Fibroblast of lung (primary cell): ENCODE results near the gene SLC24A3. TPM values are rescaled to one million over a fixed set of nuclear protein-coding genes. Genes with fewer than 3 reads are reported as not detected.
A peak's percentile ranks its signal among the peaks of the same experiment; 100 is the strongest.

ENCODE experiments used
- DNase-seq, 2 donors: peaks; one replicate each; pipeline versions ENCODE4 v3.0.0 to v3.0.0-alpha.2; 2010; ENCODE audit warnings: low read depth in 2 of 2
- H2AFZ ChIP-seq: 2 replicates; pipeline ENCODE4 v1.5.1; 2012; ENCODE audit warnings: low read length, control low read depth, inconsistent platforms
- H3K27ac ChIP-seq: 2 replicates; pipeline ENCODE4 v1.5.1; 2011; ENCODE audit warnings: low read length, control low read depth; ENCODE audit not compliant: insufficient read depth
- H3K27me3 ChIP-seq: 2 replicates; pipeline ENCODE4 v1.5.1; 2011; ENCODE audit warnings: mild to moderate bottlenecking, low read length; ENCODE audit not compliant: control insufficient read depth, insufficient read depth
- H3K36me3 ChIP-seq: 2 replicates; pipeline ENCODE4 v1.5.1; 2011; ENCODE audit warnings: low read length; ENCODE audit not compliant: control insufficient read depth, insufficient read depth
- H3K4me1 ChIP-seq: 2 replicates; pipeline ENCODE4 v1.5.1; 2011; ENCODE audit warnings: low read length; ENCODE audit not compliant: control insufficient read depth, insufficient read depth; ENCODE audit errors: extremely low read depth
- H3K4me2 ChIP-seq: 2 replicates; pipeline ENCODE4 v1.5.1; 2011; ENCODE audit warnings: low read length, control low read depth; ENCODE audit not compliant: insufficient read depth; ENCODE audit errors: extremely low read depth
- H3K4me3 ChIP-seq, 4 experiments: fragments of 200-600 bp in 1 of 4; sonication (generic) in 1 of 4; replicated peaks in 1 of 4; 2 replicates each; pipeline ENCODE4 v1.5.1; 2011 to 2016; ENCODE audit warnings: low read length in 4 of 4, low read depth in 3 of 4, mild to moderate bottlenecking in 3 of 4, control low read depth in 2 of 4, inconsistent platforms in 1 of 4, mixed read lengths in 1 of 4; ENCODE audit not compliant: insufficient read depth in 1 of 4; ENCODE audit errors: control extremely low read depth in 1 of 4
- H3K79me2 ChIP-seq: 2 replicates; pipeline ENCODE4 v1.5.1; 2012; ENCODE audit warnings: mild to moderate bottlenecking, low read length, inconsistent platforms; ENCODE audit not compliant: control insufficient read depth, insufficient read depth
- H3K9ac ChIP-seq: 2 replicates; pipeline ENCODE4 v1.5.1; 2011; ENCODE audit warnings: mild to moderate bottlenecking, low read length, control low read depth; ENCODE audit not compliant: insufficient read depth
- H3K9me3 ChIP-seq: 2 replicates; pipeline ENCODE4 v1.5.1; 2012; ENCODE audit warnings: low read depth, low read length; ENCODE audit not compliant: control insufficient read depth, insufficient read depth
- H4K20me1 ChIP-seq: 2 replicates; pipeline ENCODE4 v1.5.1; 2011; ENCODE audit warnings: low read length; ENCODE audit not compliant: control insufficient read depth, insufficient read depth; ENCODE audit errors: extremely low read depth
- EZH2 ChIP-seq: IDR thresholded peaks from 2 replicates; pipeline ENCODE4 v1.5.1; 2012; ENCODE audit warnings: low read length, control low read depth, mild to moderate bottlenecking; ENCODE audit errors: missing control alignments
- polyA plus RNA-seq, 2 donors: library from polyadenylated mRNA; depleted of rRNA in 1 of 2; stranded (reverse) in 1 of 2; unstranded in 1 of 2; fragments of >200 nt; gene quantifications; 2 replicates each; pipeline ENCODE4 v1.2.1, GENCODE V29; 2011 to 2012; ENCODE audit warnings: missing spikeins in 1 of 2
- total RNA-seq: library from RNA; depleted of rRNA; stranded (reverse); fragments of >200 nt; gene quantifications from 2 replicates; pipeline ENCODE4 v1.2.1, GENCODE V29; 2014
- TF ChIP-seq, protein P1 (sequence below), 2 donors: IDR thresholded peaks in 1 of 2; conservative IDR thresholded peaks in 1 of 2; 1 replicate in 1 of 2; 2 replicates in 1 of 2; pipeline ENCODE4 v1.5.1; 2011 to 2012; ENCODE audit warnings: low read length in 2 of 2, control low read depth in 1 of 2, inconsistent platforms in 1 of 2, low read depth in 1 of 2, mild to moderate bottlenecking in 1 of 2

SLC24A3 gene
- total and polyA plus RNA-seq, 2 donors (not counting 1 experiment from before 2014, with no cell fraction given), result 0.03 to 1.8 TPM

GRCh38 chr20:19193349-19193748 is 19.1 kb upstream of the SLC24A3 start:
- Histone ChIP-seq H3K27ac (no peak overlapping the region), H3K36me3 (no peaks in the 10 kb centered on the region), H3K79me2 (no peaks in the 10 kb centered on the region), H3K4me2 (no peak overlapping the region), H3K4me3 (no peak overlapping the region), H3K9me3 (no peaks in the 10 kb centered on the region), H3K4me1 (no peaks in the 10 kb centered on the region), H2AFZ (no peak overlapping the region), H3K9ac (no peak overlapping the region), H3K27me3 (no peaks in the 10 kb centered on the region), H4K20me1 (no peaks in the 10 kb centered on the region)
- TF ChIP-seq, protein P1, sequence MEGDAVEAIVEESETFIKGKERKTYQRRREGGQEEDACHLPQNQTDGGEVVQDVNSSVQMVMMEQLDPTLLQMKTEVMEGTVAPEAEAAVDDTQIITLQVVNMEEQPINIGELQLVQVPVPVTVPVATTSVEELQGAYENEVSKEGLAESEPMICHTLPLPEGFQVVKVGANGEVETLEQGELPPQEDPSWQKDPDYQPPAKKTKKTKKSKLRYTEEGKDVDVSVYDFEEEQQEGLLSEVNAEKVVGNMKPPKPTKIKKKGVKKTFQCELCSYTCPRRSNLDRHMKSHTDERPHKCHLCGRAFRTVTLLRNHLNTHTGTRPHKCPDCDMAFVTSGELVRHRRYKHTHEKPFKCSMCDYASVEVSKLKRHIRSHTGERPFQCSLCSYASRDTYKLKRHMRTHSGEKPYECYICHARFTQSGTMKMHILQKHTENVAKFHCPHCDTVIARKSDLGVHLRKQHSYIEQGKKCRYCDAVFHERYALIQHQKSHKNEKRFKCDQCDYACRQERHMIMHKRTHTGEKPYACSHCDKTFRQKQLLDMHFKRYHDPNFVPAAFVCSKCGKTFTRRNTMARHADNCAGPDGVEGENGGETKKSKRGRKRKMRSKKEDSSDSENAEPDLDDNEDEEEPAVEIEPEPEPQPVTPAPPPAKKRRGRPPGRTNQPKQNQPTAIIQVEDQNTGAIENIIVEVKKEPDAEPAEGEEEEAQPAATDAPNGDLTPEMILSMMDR (conservative IDR thresholded peaks at IDR 0.05 in 1 of 2, IDR thresholded peaks at IDR 0.05 in 1 of 2; ENCODE audit: low read depth in 1 of 2, low read length in 2 of 2), result no peak
- TF ChIP-seq EZH2, result no peak
- DNase-seq, result no peak

DNA sequence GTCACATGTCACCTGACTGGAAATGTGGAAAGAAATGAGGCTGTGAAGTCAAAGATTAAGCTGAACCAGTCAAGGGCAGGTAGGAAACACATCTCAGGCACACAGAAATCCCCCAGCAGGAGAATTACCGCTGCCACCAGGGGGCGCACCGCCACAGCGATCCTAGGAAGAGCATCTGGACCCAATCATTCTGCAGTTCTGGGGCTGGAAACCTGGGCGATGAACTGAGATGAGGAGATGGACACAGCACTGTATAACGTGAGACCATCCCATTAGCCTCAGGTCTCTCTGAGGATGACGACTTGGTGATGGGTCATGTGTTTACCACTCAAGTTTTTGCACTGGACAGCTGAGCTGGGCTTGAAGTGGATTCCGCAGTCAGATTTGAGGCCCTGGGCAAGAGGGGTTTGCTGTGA is 6.5 kb upstream of the SLC24A3 start:
- Histone ChIP-seq H3K9ac (no peak overlapping the region), H4K20me1 (no peaks in the 10 kb centered on the region), H3K36me3 (no peaks in the 10 kb centered on the region), H3K4me1 (no peaks in the 10 kb centered on the region), H3K9me3 (no peaks in the 10 kb centered on the region), H3K4me3 (no peak overlapping the region), H3K27me3 (peaks cover 4% of the 10 kb centered on the region), H3K79me2 (no peaks in the 10 kb centered on the region), H3K4me2 (no peak overlapping the region), H3K27ac (no peak overlapping the region), H2AFZ (no peak overlapping the region)
- no peak for TF ChIP-seq EZH2
- TF ChIP-seq, protein P1 (conservative IDR thresholded peaks at IDR 0.05 in 1 of 2, IDR thresholded peaks at IDR 0.05 in 1 of 2; ENCODE audit: low read depth in 1 of 2, low read length in 2 of 2), result peak; percentile 88 to 90
- DNase-seq, result peak; percentile 6 to 44

DNA sequence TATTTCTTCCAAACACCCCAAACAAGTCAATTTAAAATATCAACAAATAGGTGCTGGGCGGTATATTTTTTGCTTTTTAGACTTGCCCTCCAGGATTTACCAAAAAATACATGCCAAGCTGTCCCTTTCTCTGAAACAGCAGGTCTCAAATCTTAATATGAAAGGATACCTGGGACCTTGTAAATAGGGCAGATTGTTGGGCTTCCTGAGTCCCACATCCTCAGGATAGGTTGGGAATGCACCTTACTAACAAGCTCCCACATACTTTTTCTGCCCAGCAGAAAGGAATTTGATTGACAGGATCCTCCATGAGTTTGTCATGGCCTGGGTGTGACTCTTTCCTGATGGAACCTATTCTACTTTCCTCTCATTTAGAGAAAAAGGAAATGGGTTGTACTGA is 4.9 kb upstream of the SLC24A3 start:
- Histone ChIP-seq H3K36me3 (no peaks in the 10 kb centered on the region), H3K79me2 (no peaks in the 10 kb centered on the region), H3K4me1 (no peaks in the 10 kb centered on the region), H3K27ac (no peak overlapping the region), H3K27me3 (peaks cover 13% of the 10 kb centered on the region), H3K4me3 (no peak overlapping the region), H2AFZ (no peak overlapping the region), H3K9ac (no peak overlapping the region), H4K20me1 (no peaks in the 10 kb centered on the region), H3K4me2 (no peak overlapping the region), H3K9me3 (no peaks in the 10 kb centered on the region)
- TF ChIP-seq, protein P1 (conservative IDR thresholded peaks at IDR 0.05 in 1 of 2, IDR thresholded peaks at IDR 0.05 in 1 of 2; ENCODE audit: low read depth in 1 of 2, low read length in 2 of 2), result no peak
- TF ChIP-seq EZH2, result no peak
- DNase-seq, result no peak
